Measurements from ENCODE around the gene GLIPR2. TPM values are rescaled to one million over a fixed set of nuclear protein-coding genes. Genes with fewer than 3 reads are reported as not detected.
"Not testable (repeated sequence)": the region's sequence is repeated elsewhere in the genome, so short reads cannot be mapped to it uniquely, and the experiment has no call there.

The GLIPR2 gene
- total RNA-seq, 2 donors from 2014 or later: 17.7 to 22.7 TPM

- H3K9me3 Mint-ChIP-seq: no peaks in the 10 kb centered on the region
- DNase-seq: peak; percentile 90
- H3K27ac Mint-ChIP-seq: peak overlapping the region; percentile 88
- H3K36me3 Mint-ChIP-seq (ENCODE audit: insufficient read depth in 2 of 2): peaks cover 10 to 11% of the 10 kb centered on the region in 2 donors
- ATAC-seq (replicated peaks in 1 of 2): peak; percentile 91 to 93
- H3K27me3 Mint-ChIP-seq (ENCODE audit: low read depth): no peaks in the 10 kb centered on the region
- peak overlapping the region; percentile 83 to 85 for H3K4me3 Mint-ChIP-seq
- H3K4me1 Mint-ChIP-seq (ENCODE audit: low read depth): peaks cover 67% of the 10 kb centered on the region
These were observed 15.0 kb downstream of the GLIPR2 start for GRCh38 chr9:36151316-36152210.

- DNase-seq (no peak), ATAC-seq (replicated peaks in 1 of 2) (no peak)
- H3K4me3 Mint-ChIP-seq: peak overlapping the region in 1 of 2 donors; percentile 8
- no peaks in the 10 kb centered on the region for H3K9me3 Mint-ChIP-seq
- H3K27ac Mint-ChIP-seq: no peak overlapping the region
- H3K36me3 Mint-ChIP-seq (ENCODE audit: insufficient read depth in 2 of 2): peaks cover 5 to 6% of the 10 kb centered on the region in 2 donors
- H3K27me3 Mint-ChIP-seq (ENCODE audit: low read depth): no peaks in the 10 kb centered on the region
- peaks cover 57% of the 10 kb centered on the region for H3K4me1 Mint-ChIP-seq (ENCODE audit: low read depth)
These were observed 16.4 kb downstream of the GLIPR2 start for GRCh38 chr9:36152741-36153438.

GRCh38 chr9:36153746-36154145 is 17.2 kb downstream of the GLIPR2 start:
- Mint-ChIP-seq H3K4me1 (ENCODE audit: low read depth) (peaks cover 57% of the 10 kb centered on the region), H3K27ac (peak overlapping the region; percentile 74), H3K4me3 (no peak overlapping the region), H3K36me3 (ENCODE audit: insufficient read depth in 2 of 2) (peaks cover 5 to 6% of the 10 kb centered on the region in 2 donors), H3K9me3 (no peaks in the 10 kb centered on the region), H3K27me3 (ENCODE audit: low read depth) (no peaks in the 10 kb centered on the region)
- ATAC-seq (replicated peaks in 1 of 2) (no peak), DNase-seq (no peak)

GRCh38 chr9:36154331-36154952 is 17.9 kb downstream of the GLIPR2 start:
- Mint-ChIP-seq H3K4me3 (peak overlapping the region in 1 of 2 donors; percentile 26), H3K4me1 (ENCODE audit: low read depth) (peaks cover 53% of the 10 kb centered on the region), H3K36me3 (ENCODE audit: insufficient read depth in 2 of 2) (peaks cover 5 to 7% of the 10 kb centered on the region in 2 donors), H3K27ac (peak overlapping the region; percentile 22), H3K9me3 (no peaks in the 10 kb centered on the region), H3K27me3 (ENCODE audit: low read depth) (no peaks in the 10 kb centered on the region)
- DNase-seq (no peak), ATAC-seq (replicated peaks in 1 of 2) (no peak)

- Mint-ChIP-seq H3K4me3 (no peak overlapping the region), H3K9me3 (no peaks in the 10 kb centered on the region), H3K4me1 (ENCODE audit: low read depth) (peaks cover 36% of the 10 kb centered on the region), H3K27me3 (ENCODE audit: low read depth) (no peaks in the 10 kb centered on the region), H3K27ac (no peak overlapping the region), H3K36me3 (ENCODE audit: insufficient read depth in 2 of 2) (peaks cover 5 to 7% of the 10 kb centered on the region in 2 donors)
- DNase-seq (no peak), ATAC-seq (replicated peaks in 1 of 2) (no peak)
These were observed 19.6 kb downstream of the GLIPR2 start for GRCh38 chr9:36156116-36156515.

- Mint-ChIP-seq H3K9me3 (no peaks in the 10 kb centered on the region), H3K4me3 (no peak overlapping the region), H3K36me3 (ENCODE audit: insufficient read depth in 2 of 2) (peaks cover 4 to 5% of the 10 kb centered on the region in 2 donors), H3K27ac (no peak overlapping the region), H3K27me3 (ENCODE audit: low read depth) (no peaks in the 10 kb centered on the region), H3K4me1 (ENCODE audit: low read depth) (peaks cover 18% of the 10 kb centered on the region)
- DNase-seq (no peak), ATAC-seq (replicated peaks in 1 of 2) (no peak)
These were observed 21.6 kb downstream of the GLIPR2 start for GRCh38 chr9:36158122-36158521.

- Mint-ChIP-seq H3K27me3 (ENCODE audit: low read depth) (no peaks in the 10 kb centered on the region), H3K27ac (no peak overlapping the region), H3K4me3 (no peak overlapping the region), H3K9me3 (no peaks in the 10 kb centered on the region), H3K36me3 (ENCODE audit: insufficient read depth in 2 of 2) (peaks cover 3 to 5% of the 10 kb centered on the region in 2 donors), H3K4me1 (ENCODE audit: low read depth) (peaks cover 12% of the 10 kb centered on the region)
- ATAC-seq (replicated peaks in 1 of 2): no peak
- no peak for DNase-seq
These were observed 22.4 kb downstream of the GLIPR2 start for GRCh38 chr9:36158917-36159316.

- not testable (repeated sequence) for DNase-seq; H3K27ac Mint-ChIP-seq; H3K36me3 Mint-ChIP-seq (ENCODE audit: insufficient read depth in 2 of 2); ATAC-seq (replicated peaks in 1 of 2); H3K9me3 Mint-ChIP-seq; H3K27me3 Mint-ChIP-seq (ENCODE audit: low read depth); H3K4me3 Mint-ChIP-seq
- H3K4me1 Mint-ChIP-seq (ENCODE audit: low read depth): peaks cover 12% of the 10 kb centered on the region
These were observed 23.0 kb downstream of the GLIPR2 start for GRCh38 chr9:36159509-36159908.

- not testable (repeated sequence) for H3K27ac Mint-ChIP-seq; DNase-seq; ATAC-seq (replicated peaks in 1 of 2); H3K9me3 Mint-ChIP-seq; H3K4me3 Mint-ChIP-seq; H3K27me3 Mint-ChIP-seq (ENCODE audit: low read depth); H3K36me3 Mint-ChIP-seq (ENCODE audit: insufficient read depth in 2 of 2)
- H3K4me1 Mint-ChIP-seq (ENCODE audit: low read depth): peaks cover 12% of the 10 kb centered on the region
These were observed 23.6 kb downstream of the GLIPR2 start for GRCh38 chr9:36160126-36160525.

GRCh38 chr9:36161187-36161586 is 24.7 kb downstream of the GLIPR2 start:
- Mint-ChIP-seq H3K27ac (no peak overlapping the region), H3K4me3 (no peak overlapping the region), H3K27me3 (ENCODE audit: low read depth) (no peaks in the 10 kb centered on the region), H3K36me3 (ENCODE audit: insufficient read depth in 2 of 2) (peaks cover 1 to 3% of the 10 kb centered on the region in 2 donors), H3K9me3 (no peaks in the 10 kb centered on the region), H3K4me1 (ENCODE audit: low read depth) (peaks cover 12% of the 10 kb centered on the region)
- DNase-seq (no peak), ATAC-seq (replicated peaks in 1 of 2) (no peak)

GRCh38 chr9:36162211-36162738 is 25.7 kb downstream of the GLIPR2 start:
- H3K36me3 Mint-ChIP-seq (ENCODE audit: insufficient read depth in 2 of 2): peaks cover 0 to 1% of the 10 kb centered on the region in 2 donors
- H3K9me3 Mint-ChIP-seq: no peaks in the 10 kb centered on the region
- peaks cover 12% of the 10 kb centered on the region for H3K4me1 Mint-ChIP-seq (ENCODE audit: low read depth)
- no peak overlapping the region for H3K27ac Mint-ChIP-seq
- no peak overlapping the region for H3K4me3 Mint-ChIP-seq
- DNase-seq (no peak), ATAC-seq (replicated peaks in 1 of 2) (no peak)
- no peaks in the 10 kb centered on the region for H3K27me3 Mint-ChIP-seq (ENCODE audit: low read depth)

GRCh38 chr9:36163049-36163785 is 26.7 kb downstream of the GLIPR2 start:
- Mint-ChIP-seq H3K4me3 (no peak overlapping the region), H3K4me1 (ENCODE audit: low read depth) (peaks cover 8% of the 10 kb centered on the region), H3K9me3 (no peaks in the 10 kb centered on the region), H3K27me3 (ENCODE audit: low read depth) (no peaks in the 10 kb centered on the region), H3K27ac (no peak overlapping the region), H3K36me3 (ENCODE audit: insufficient read depth in 2 of 2) (peaks cover 0 to 1% of the 10 kb centered on the region in 2 donors)
- no peak for DNase-seq
- no peak for ATAC-seq (replicated peaks in 1 of 2)
